K562 (cell line): Measurements from ENCODE around the gene ME3. TPM values are rescaled to one million over a fixed set of nuclear protein-coding genes. Genes with fewer than 3 reads are reported as not detected.

Experiments used
- DEAF1 ChIP-seq: fragments of 450-650 bp; formaldehyde crosslinking; IDR thresholded peaks from 2 replicates; pipeline ENCODE4 v1.4.0; 2020; ENCODE audit warnings: mild to moderate bottlenecking, moderate library complexity
- GATAD2B ChIP-seq: fragments of 450-650 bp; IDR thresholded peaks from 2 replicates; pipeline ENCODE4 v1.6.1; 2017; ENCODE audit warnings: mild to moderate bottlenecking, borderline replicate concordance
- MTA1 ChIP-seq: fragments of 450-650 bp; IDR thresholded peaks from 2 replicates; pipeline ENCODE4 v1.6.1; 2017; ENCODE audit warnings: borderline replicate concordance
- REST ChIP-seq, 2 experiments: fragments of 450-650 bp; formaldehyde crosslinking in 1 of 2; IDR thresholded peaks; 2 replicates each; pipeline versions ENCODE4 v1.4.0 to v1.6.1; 2014 to 2020; ENCODE audit warnings: mild to moderate bottlenecking in 2 of 2, borderline replicate concordance in 1 of 2, low read depth in 1 of 2
- STAG1 ChIP-seq: sonication (generic); formaldehyde crosslinking; IDR thresholded peaks from 2 replicates; pipeline ENCODE4 v1.5.0; 2020; ENCODE audit warnings: missing genetic modification reagents, borderline replicate concordance
- TRIM25 ChIP-seq: fragments of 450-650 bp; IDR thresholded peaks from 2 replicates; pipeline ENCODE4 v1.7.0; 2016; ENCODE audit warnings: borderline replicate concordance
- ZBTB7A ChIP-seq: IDR thresholded peaks from 2 replicates; pipeline ENCODE4 v1.6.1; 2011; ENCODE audit warnings: low read depth, mild to moderate bottlenecking, low read length, moderate library complexity, borderline replicate concordance; ENCODE audit not compliant: control insufficient read depth
- ZNF592 ChIP-seq: fragments of 450-650 bp; IDR thresholded peaks from 2 replicates; pipeline ENCODE4 v1.6.1; 2017; ENCODE audit warnings: antibody characterized with exemption, mild to moderate bottlenecking
- ZNF76 ChIP-seq: fragments of 250-450 bp; sonication (Bioruptor Pico); IDR thresholded peaks from 2 replicates; pipeline ENCODE4 v1.4.0; 2020; ENCODE audit warnings: mild to moderate bottlenecking, moderate library complexity, borderline replicate concordance
- polyA plus RNA-seq, 8 experiments: library from polyadenylated mRNA; depleted of rRNA in 4 of 8; stranded (reverse) in 5 of 8; unstranded in 3 of 8; fragments of >200 nt; fragmentation: Nextera tagmentation in 2 of 8; fragmentation: Illumina TruSeq in 1 of 8; extraction: Ambion mirVana in 2 of 8; extraction: Trizol in 1 of 8; gene quantifications; 2 replicates each; pipeline versions ENCODE4 v1.2.1 to v1.2.3, GENCODE V29; 2011 to 2014; ENCODE audit warnings: inconsistent platforms in 1 of 8, missing spikeins in 1 of 8
- total RNA-seq, 7 experiments: library from RNA; depleted of rRNA in 6 of 7; stranded (reverse); fragments of >200 nt in 6 of 7; fragmentation: Illumina TruSeq in 2 of 7; extraction: Trizol in 2 of 7; gene quantifications; 2 replicates each; pipeline versions ENCODE4 v1.2.1 to v1.2.3, GENCODE V29; 2011 to 2021; ENCODE audit warnings: low replicate concordance in 1 of 7

ME3 gene
- total and polyA plus RNA-seq, 9 of the 15 experiments (the other 6 are each of a cell fraction or from before 2014, with no cell fraction given) = not detected

- TF ChIP-seq REST (IDR thresholded peaks at IDR 0.05; ENCODE audit: borderline replicate concordance) = peak; percentile 15; the same call in 1 of the 2 replicates
- no peak for TF ChIP-seq REST (CRISPR knock-in tag; IDR thresholded peaks at IDR 0.05; ENCODE audit: low read depth)
- TF ChIP-seq ZBTB7A = no peak
- TF ChIP-seq ZNF592 = no peak
- no peak; the same call in 1 of the 2 replicates for TF ChIP-seq MTA1
- TF ChIP-seq TRIM25 = no peak
- no peak for TF ChIP-seq GATAD2B
- TF ChIP-seq DEAF1 (CRISPR knock-in tag) = no peak
- no peak for TF ChIP-seq STAG1
- no peak for TF ChIP-seq ZNF76 (CRISPR knock-in tag)
These were observed 148.4 kb downstream of the ME3 start (continued) for GRCh38 chr11:86523738-86524619.
